ENCODE results near the gene SYCP1. TPM values are rescaled to one million over a fixed set of nuclear protein-coding genes. Genes with fewer than 3 reads are reported as not detected.

SYCP1 gene
- total and polyA plus RNA-seq, 10 of the 15 experiments (the other 5 are each of a cell fraction or from before 2014, with no cell fraction given) = not detected

GRCh38 chr1:115006191-115006590 lies 151.5 kb downstream of the SYCP1 start (continued):
- TF ChIP-seq BCL3 (IDR thresholded peaks at IDR 0.05; ENCODE audit: borderline replicate concordance, insufficient read depth, low read depth, low read length, poor library complexity, severe bottlenecking) = no peak
- no peak for TF ChIP-seq ZNF274 (IDR thresholded peaks at IDR 0.05; ENCODE audit: insufficient read depth, insufficient read length)
- TF ChIP-seq ZBED1 (IDR thresholded peaks at IDR 0.05; ENCODE audit: borderline replicate concordance) = no peak
- TF ChIP-seq ZSCAN29 (IDR thresholded peaks at IDR 0.05) = no peak
- no peak for TF ChIP-seq SPI1 (IDR thresholded peaks at IDR 0.05; ENCODE audit: borderline replicate concordance, insufficient read depth, low read depth, low read length)
- no peak for TF ChIP-seq BRCA1 (IDR thresholded peaks at IDR 0.05; ENCODE audit: low read depth, low read length)
- TF ChIP-seq POU2F2 (IDR thresholded peaks at IDR 0.05; ENCODE audit: borderline replicate concordance, low read depth, low read length) = no peak

GRCh38 chr1:115012006-115012405 lies 157.3 kb downstream of the SYCP1 start:
- POLR2A ChIA-PET = no interaction called here
- WGBS (ENCODE audit: insufficient coverage, insufficient replicate concordance, low lambda C conversion rate, missing lambda C conversion rate) = 37% methylated on average over 1 of the region's 1 CpG
- no peaks in the 10 kb centered on the region for H3K4me1 ChIP-seq (ENCODE audit: control insufficient read depth, insufficient read depth, low read length)

More at GRCh38 chr1:115012006-115012405, 157.3 kb downstream of the SYCP1 start:
- H3K9ac ChIP-seq (ENCODE audit: control insufficient read depth, insufficient read depth, low read length) = no peak overlapping the region
- no peaks in the 10 kb centered on the region for H3K36me3 ChIP-seq (ENCODE audit: control insufficient read depth in 2 of 2, insufficient read depth in 2 of 2, low read length in 1 of 2)
- DNase-seq (ENCODE audit: low read depth, low spot score) = no peak
- no TSS peak for BruUV-seq (replicated peaks)
- no peaks in the 10 kb centered on the region for H3K27me3 ChIP-seq (replicated peaks in 1 of 2; ENCODE audit: control insufficient read depth in 2 of 2, insufficient read depth in 2 of 2, low read length in 1 of 2)
- ChIA-PET RAD21 (ENCODE audit: unreplicated experiment) (no interaction called here), SMC1A (ENCODE audit: uncharacterized antibody, unreplicated experiment) (no interaction called here), CTCF (interaction anchor here (1.2 kb wide), 1 partner anchor 13 kb away, joined by 3 read pairs; no protein-coding TSS in a partner anchor)
- no peak overlapping the region for H3K4me2 ChIP-seq (ENCODE audit: control insufficient read depth, insufficient read depth)
- H3K79me2 ChIP-seq (ENCODE audit: control insufficient read depth, insufficient read depth, low read length) = no peaks in the 10 kb centered on the region
- no peaks in the 10 kb centered on the region for H3K9me3 ChIP-seq (replicated peaks; ENCODE audit: control insufficient read depth, insufficient read depth, low read length)
- in situ Hi-C loops (cut with MboI) (no loop called here), intact Hi-C loops (cut with micrococcal nuclease; ENCODE audit: unreplicated experiment) (no loop called here)
- FAIRE-seq = no peak
- no peak for TF ChIP-seq KLF5 (IDR thresholded peaks at IDR 0.05; ENCODE audit: partially characterized antibody)
- TF ChIP-seq SMAD5 (IDR thresholded peaks at IDR 0.05; ENCODE audit: low read depth) = no peak
- TF ChIP-seq ZZZ3 (IDR thresholded peaks at IDR 0.05; ENCODE audit: control insufficient read depth, insufficient read length, low read depth) = no peak
- TF ChIP-seq POLR2A (IDR thresholded peaks at IDR 0.05; ENCODE audit: low read depth, low read length) = no peak
- TF ChIP-seq POLR2AphosphoS5 (IDR thresholded peaks at IDR 0.05; ENCODE audit: low read length) = no peak
- TF ChIP-seq HCFC1 (IDR thresholded peaks at IDR 0.05; ENCODE audit: low read length) = no peak
- TF ChIP-seq, protein P1, sequence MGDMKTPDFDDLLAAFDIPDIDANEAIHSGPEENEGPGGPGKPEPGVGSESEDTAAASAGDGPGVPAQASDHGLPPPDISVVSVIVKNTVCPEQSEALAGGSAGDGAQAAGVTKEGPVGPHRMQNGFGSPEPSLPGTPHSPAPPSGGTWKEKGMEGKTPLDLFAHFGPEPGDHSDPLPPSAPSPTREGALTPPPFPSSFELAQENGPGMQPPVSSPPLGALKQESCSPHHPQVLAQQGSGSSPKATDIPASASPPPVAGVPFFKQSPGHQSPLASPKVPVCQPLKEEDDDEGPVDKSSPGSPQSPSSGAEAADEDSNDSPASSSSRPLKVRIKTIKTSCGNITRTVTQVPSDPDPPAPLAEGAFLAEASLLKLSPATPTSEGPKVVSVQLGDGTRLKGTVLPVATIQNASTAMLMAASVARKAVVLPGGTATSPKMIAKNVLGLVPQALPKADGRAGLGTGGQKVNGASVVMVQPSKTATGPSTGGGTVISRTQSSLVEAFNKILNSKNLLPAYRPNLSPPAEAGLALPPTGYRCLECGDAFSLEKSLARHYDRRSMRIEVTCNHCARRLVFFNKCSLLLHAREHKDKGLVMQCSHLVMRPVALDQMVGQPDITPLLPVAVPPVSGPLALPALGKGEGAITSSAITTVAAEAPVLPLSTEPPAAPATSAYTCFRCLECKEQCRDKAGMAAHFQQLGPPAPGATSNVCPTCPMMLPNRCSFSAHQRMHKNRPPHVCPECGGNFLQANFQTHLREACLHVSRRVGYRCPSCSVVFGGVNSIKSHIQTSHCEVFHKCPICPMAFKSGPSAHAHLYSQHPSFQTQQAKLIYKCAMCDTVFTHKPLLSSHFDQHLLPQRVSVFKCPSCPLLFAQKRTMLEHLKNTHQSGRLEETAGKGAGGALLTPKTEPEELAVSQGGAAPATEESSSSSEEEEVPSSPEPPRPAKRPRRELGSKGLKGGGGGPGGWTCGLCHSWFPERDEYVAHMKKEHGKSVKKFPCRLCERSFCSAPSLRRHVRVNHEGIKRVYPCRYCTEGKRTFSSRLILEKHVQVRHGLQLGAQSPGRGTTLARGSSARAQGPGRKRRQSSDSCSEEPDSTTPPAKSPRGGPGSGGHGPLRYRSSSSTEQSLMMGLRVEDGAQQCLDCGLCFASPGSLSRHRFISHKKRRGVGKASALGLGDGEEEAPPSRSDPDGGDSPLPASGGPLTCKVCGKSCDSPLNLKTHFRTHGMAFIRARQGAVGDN (IDR thresholded peaks at IDR 0.05) = no peak
- no peak for TF ChIP-seq ZSCAN29 (IDR thresholded peaks at IDR 0.05)
- no peak for TF ChIP-seq NFYB (IDR thresholded peaks at IDR 0.05; ENCODE audit: insufficient read depth, low read depth, low read length)
- no peak for TF ChIP-seq RBBP5 (conservative IDR thresholded peaks at IDR 0.05)
- TF ChIP-seq, protein P2, sequence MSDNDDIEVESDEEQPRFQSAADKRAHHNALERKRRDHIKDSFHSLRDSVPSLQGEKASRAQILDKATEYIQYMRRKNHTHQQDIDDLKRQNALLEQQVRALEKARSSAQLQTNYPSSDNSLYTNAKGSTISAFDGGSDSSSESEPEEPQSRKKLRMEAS (IDR thresholded peaks at IDR 0.05; ENCODE audit: low read depth, low read length) = no peak
- H4K20me1 ChIP-seq (ENCODE audit: control insufficient read depth, insufficient read depth) = no peaks in the 10 kb centered on the region
- H3K4me3 ChIP-seq = no peak overlapping the region
- H3K27ac ChIP-seq (ENCODE audit: control insufficient read depth, insufficient read depth) = no peak overlapping the region
- ATAC-seq = no peak
- no peak overlapping the region for H2AFZ ChIP-seq (ENCODE audit: control insufficient read depth, low read depth, low read length)
